Loucy (cell line): ENCODE data around the gene UBE3C.
A peak's percentile ranks its signal among the peaks of the same experiment; 100 is the strongest.

Source experiments
- H2AFZ ChIP-seq: fragments of 200-600 bp; sonication (generic); 2 replicates; pipeline ENCODE4 v1.6.0; 2016; ENCODE audit warnings: antibody characterized with exemption, mild to moderate bottlenecking, low read length, moderate library complexity
- H3F3A ChIP-seq: fragments of 200-600 bp; 2 replicates; pipeline ENCODE4 v1.6.0; 2016; ENCODE audit warnings: antibody characterized with exemption, low read depth, mild to moderate bottlenecking
- H3K27me3 ChIP-seq: fragments of 200-600 bp; sonication (generic); 2 replicates; pipeline ENCODE4 v1.6.1; 2014; ENCODE audit warnings: low read length, mild to moderate bottlenecking; ENCODE audit not compliant: insufficient read depth, poor library complexity, severe bottlenecking
- H3K36me3 ChIP-seq: fragments of 200-600 bp; sonication (generic); 2 replicates; pipeline ENCODE4 v1.6.1; 2016; ENCODE audit warnings: low read length; ENCODE audit not compliant: insufficient read depth
- H3K4me1 ChIP-seq: fragments of 200-600 bp; sonication (generic); 2 replicates; pipeline ENCODE4 v1.5.1; 2014; ENCODE audit warnings: low read length, mild to moderate bottlenecking; ENCODE audit not compliant: insufficient read depth, poor library complexity, severe bottlenecking
- H3K4me2 ChIP-seq: fragments of 200-600 bp; sonication (generic); 2 replicates; pipeline ENCODE4 v1.6.0; 2014; ENCODE audit warnings: antibody characterized with exemption, low read length, low read depth, mild to moderate bottlenecking; ENCODE audit not compliant: poor library complexity, severe bottlenecking
- H3K4me3 ChIP-seq: fragments of 200-600 bp; sonication (generic); 2 replicates; pipeline ENCODE4 v1.5.1; 2014; ENCODE audit warnings: low read length, mild to moderate bottlenecking, mixed read lengths; ENCODE audit not compliant: poor library complexity, severe bottlenecking
- H3K79me2 ChIP-seq: fragments of 200-600 bp; sonication (generic); 2 replicates; pipeline ENCODE4 v1.6.1; 2014; ENCODE audit warnings: low read length; ENCODE audit not compliant: insufficient read depth
- H3K9ac ChIP-seq: fragments of 200-600 bp; sonication (generic); 2 replicates; pipeline ENCODE4 v1.6.0; 2014; ENCODE audit warnings: mild to moderate bottlenecking, low read depth, low read length, moderate library complexity; ENCODE audit not compliant: poor library complexity, severe bottlenecking
- H3K9me2 ChIP-seq: fragments of 200-600 bp; sonication (generic); replicated peaks from 2 replicates; pipeline ENCODE4 v1.6.1; 2016; ENCODE audit warnings: low read depth, low read length, mixed read lengths
- H3K9me3 ChIP-seq: fragments of 200-600 bp; sonication (generic); 2 replicates; pipeline ENCODE4 v1.6.1; 2014; ENCODE audit warnings: mild to moderate bottlenecking, antibody characterized with exemption, low read length, low read depth; ENCODE audit not compliant: insufficient read depth
- H4K20me1 ChIP-seq: fragments of 200-600 bp; sonication (generic); 2 replicates; pipeline ENCODE4 v1.6.0; 2014; ENCODE audit warnings: antibody characterized with exemption, low read length, mild to moderate bottlenecking; ENCODE audit not compliant: insufficient read depth, poor library complexity, severe bottlenecking
- CTCF ChIP-seq: fragments of 200-600 bp; sonication (generic); conservative IDR thresholded peaks from 2 replicates; pipeline ENCODE4 v1.5.1; 2014; ENCODE audit warnings: mild to moderate bottlenecking, antibody characterized with exemption, low read length
- EZH2phosphoT487 ChIP-seq: fragments of 200-600 bp; IDR thresholded peaks from 2 replicates; pipeline ENCODE4 v1.6.1; 2018; ENCODE audit warnings: antibody characterized with exemption, mild to moderate bottlenecking, moderate library complexity, borderline replicate concordance

The UBE3C gene

GRCh38 chr7:157299613-157300368 is 161.1 kb downstream of the UBE3C start:
- no peak for TF ChIP-seq CTCF
- no peak for TF ChIP-seq EZH2phosphoT487
- H3K4me1 ChIP-seq = peaks cover 61% of the 10 kb centered on the region
- no peaks in the 10 kb centered on the region for H3K9me2 ChIP-seq
- H3K79me2 ChIP-seq = peaks cover 27% of the 10 kb centered on the region; the same call in 1 of the 2 replicates
- no peaks in the 10 kb centered on the region for H3K9me3 ChIP-seq
- peak overlapping the region; percentile 96 for H3K9ac ChIP-seq
- peak overlapping the region; percentile 86 for H3K4me2 ChIP-seq
- H3F3A ChIP-seq = peaks cover 15% of the 10 kb centered on the region
- H4K20me1 ChIP-seq = no peaks in the 10 kb centered on the region
- no peaks in the 10 kb centered on the region for H3K27me3 ChIP-seq
- no peak overlapping the region for H2AFZ ChIP-seq
- no peak overlapping the region for H3K4me3 ChIP-seq
- no peaks in the 10 kb centered on the region for H3K36me3 ChIP-seq

GRCh38 chr7:157300369-157300825 is 161.7 kb downstream of the UBE3C start:
- no peak overlapping the region for H3K4me3 ChIP-seq
- H3K4me2 ChIP-seq = peak overlapping the region; percentile 86
- H2AFZ ChIP-seq = no peak overlapping the region

DNA sequence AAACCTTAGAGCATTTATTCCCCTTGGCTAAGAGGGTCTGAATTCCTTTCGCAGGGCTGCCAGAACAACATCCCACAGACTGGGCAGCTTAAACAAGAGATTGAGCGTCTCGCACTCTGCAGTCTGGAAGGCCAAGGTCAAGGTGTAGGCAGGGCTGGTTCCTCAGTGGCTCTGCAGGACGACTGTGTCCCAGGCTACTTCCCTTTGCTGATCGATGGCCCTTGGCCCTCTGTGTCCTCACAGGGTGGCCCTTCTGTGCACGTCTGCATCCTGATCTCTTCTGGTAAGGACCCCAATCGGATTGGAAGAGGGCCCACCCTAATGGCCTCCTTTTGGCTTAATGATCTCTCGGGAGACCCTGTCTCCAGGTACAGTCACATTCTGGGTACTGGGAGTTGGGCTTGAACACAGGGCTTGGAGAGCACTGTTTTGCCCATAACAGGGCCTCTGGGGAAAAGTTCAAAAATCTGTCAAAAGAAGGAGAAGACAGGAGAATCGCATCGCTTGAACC is 162.9 kb downstream of the UBE3C start:
- H3K79me2 ChIP-seq = peaks cover 27% of the 10 kb centered on the region; the same call in 1 of the 2 replicates
- no peaks in the 10 kb centered on the region for H3K27me3 ChIP-seq
- H3K4me2 ChIP-seq = peak overlapping the region; percentile 86
- H3K9me3 ChIP-seq = no peaks in the 10 kb centered on the region
- H3K9me2 ChIP-seq = no peaks in the 10 kb centered on the region
- H3F3A ChIP-seq = peaks cover 15% of the 10 kb centered on the region
- TF ChIP-seq CTCF (no peak), EZH2phosphoT487 (no peak)
- H3K36me3 ChIP-seq = no peaks in the 10 kb centered on the region
- H4K20me1 ChIP-seq = no peaks in the 10 kb centered on the region
- peak overlapping the region; percentile 96 for H3K9ac ChIP-seq
- peak overlapping the region; percentile 67 for H3K4me3 ChIP-seq
- H2AFZ ChIP-seq = no peak overlapping the region
- H3K4me1 ChIP-seq = peaks cover 77% of the 10 kb centered on the region

More at GRCh38 chr7:157300369-157300825, 161.7 kb downstream of the UBE3C start:
- peaks cover 27% of the 10 kb centered on the region; the same call in 1 of the 2 replicates for H3K79me2 ChIP-seq
- peaks cover 15% of the 10 kb centered on the region for H3F3A ChIP-seq
- H3K9me3 ChIP-seq = no peaks in the 10 kb centered on the region
- H4K20me1 ChIP-seq = no peaks in the 10 kb centered on the region
- peaks cover 67% of the 10 kb centered on the region for H3K4me1 ChIP-seq
- no peaks in the 10 kb centered on the region for H3K27me3 ChIP-seq
- TF ChIP-seq CTCF (no peak), EZH2phosphoT487 (no peak)
- no peaks in the 10 kb centered on the region for H3K9me2 ChIP-seq
- no peaks in the 10 kb centered on the region for H3K36me3 ChIP-seq
- peak overlapping the region; percentile 96 for H3K9ac ChIP-seq
